Measurements from ENCODE around the gene GTF3C4. TPM values are rescaled to one million over a fixed set of nuclear protein-coding genes. Genes with fewer than 3 reads are reported as not detected.

The GTF3C4 gene
- polyA plus RNA-seq, 1 of the 3 experiments (the other 2 are of a cell fraction) = 2.8 TPM

DNA sequence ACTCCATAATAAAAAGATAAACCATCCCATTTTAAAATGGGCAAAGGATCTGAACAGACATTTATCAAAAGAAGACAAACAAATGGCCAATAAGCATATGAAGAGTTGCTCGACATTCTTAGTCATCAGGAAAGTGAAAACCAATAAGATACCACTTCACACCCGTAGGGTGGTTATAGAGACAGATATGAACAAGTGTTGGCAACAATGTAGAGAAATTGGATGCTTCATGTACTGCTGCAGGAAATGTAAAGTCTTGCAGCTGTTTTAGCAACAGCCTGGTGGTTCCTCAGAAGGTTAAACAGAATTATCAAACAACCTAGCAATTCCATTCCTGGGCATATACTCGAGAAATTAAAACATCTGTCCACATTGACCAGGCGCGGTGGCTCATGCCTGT lies 42.5 kb downstream of the GTF3C4 start:
- Histone ChIP-seq H3K27ac (ENCODE audit: low read depth in 2 of 2, low read length in 1 of 2) (no peak overlapping the region), H3K9ac (no peak overlapping the region), H2AFZ (ENCODE audit: low read depth) (no peak overlapping the region), H3K27me3 (ENCODE audit: insufficient read depth) (peaks cover 5% of the 10 kb centered on the region; the same call in 1 of the 2 replicates), H3K4me3 (ENCODE audit: low read depth in 2 of 2, low read length in 1 of 2) (no peak overlapping the region), H3K4me1 (ENCODE audit: control insufficient read depth in 1 of 2, insufficient read depth in 2 of 2, low read depth in 1 of 2, low read length in 1 of 2) (no peaks in the 10 kb centered on the region), H3K79me2 (ENCODE audit: insufficient read depth) (no peaks in the 10 kb centered on the region), H3K36me3 (replicated peaks in 1 of 2; ENCODE audit: control insufficient read depth in 1 of 2, insufficient read depth in 2 of 2, low read length in 1 of 2) (no peaks in the 10 kb centered on the region), H3K9me3 (no peaks in the 10 kb centered on the region), H3F3A (replicated peaks; ENCODE audit: insufficient read depth) (no peaks in the 10 kb centered on the region), H3K9me2 (no peaks in the 10 kb centered on the region), H4K20me1 (ENCODE audit: insufficient read depth) (no peaks in the 10 kb centered on the region), H3K4me2 (no peak overlapping the region)
- POLR2A ChIA-PET = no interaction called here
- WGBS (ENCODE audit: low lambda C conversion rate) = 57% methylated on average over 5 of the region's 5 CpGs
- TF ChIP-seq, protein P1, sequence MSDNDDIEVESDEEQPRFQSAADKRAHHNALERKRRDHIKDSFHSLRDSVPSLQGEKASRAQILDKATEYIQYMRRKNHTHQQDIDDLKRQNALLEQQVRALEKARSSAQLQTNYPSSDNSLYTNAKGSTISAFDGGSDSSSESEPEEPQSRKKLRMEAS (IDR thresholded peaks at IDR 0.05; ENCODE audit: low read depth) = no peak
- no peak for DNase-seq
- CTCF ChIA-PET = no interaction called here

- ChIA-PET CTCF (no interaction called here), POLR2A (no interaction called here)
- Histone ChIP-seq H3K4me2 (no peak overlapping the region), H3K79me2 (ENCODE audit: insufficient read depth) (no peaks in the 10 kb centered on the region), H4K20me1 (ENCODE audit: insufficient read depth) (no peaks in the 10 kb centered on the region), H3K4me1 (ENCODE audit: control insufficient read depth in 1 of 2, insufficient read depth in 2 of 2, low read depth in 1 of 2, low read length in 1 of 2) (no peaks in the 10 kb centered on the region), H3K36me3 (replicated peaks in 1 of 2; ENCODE audit: control insufficient read depth in 1 of 2, insufficient read depth in 2 of 2, low read length in 1 of 2) (no peaks in the 10 kb centered on the region), H3K9me3 (no peaks in the 10 kb centered on the region), H2AFZ (ENCODE audit: low read depth) (no peak overlapping the region), H3F3A (replicated peaks; ENCODE audit: insufficient read depth) (no peaks in the 10 kb centered on the region), H3K9me2 (no peaks in the 10 kb centered on the region), H3K27me3 (ENCODE audit: insufficient read depth) (no peaks in the 10 kb centered on the region), H3K4me3 (ENCODE audit: low read depth in 2 of 2, low read length in 1 of 2) (no peak overlapping the region), H3K27ac (ENCODE audit: low read depth in 2 of 2, low read length in 1 of 2) (no peak overlapping the region), H3K9ac (no peak overlapping the region)
- TF ChIP-seq, protein P2, sequence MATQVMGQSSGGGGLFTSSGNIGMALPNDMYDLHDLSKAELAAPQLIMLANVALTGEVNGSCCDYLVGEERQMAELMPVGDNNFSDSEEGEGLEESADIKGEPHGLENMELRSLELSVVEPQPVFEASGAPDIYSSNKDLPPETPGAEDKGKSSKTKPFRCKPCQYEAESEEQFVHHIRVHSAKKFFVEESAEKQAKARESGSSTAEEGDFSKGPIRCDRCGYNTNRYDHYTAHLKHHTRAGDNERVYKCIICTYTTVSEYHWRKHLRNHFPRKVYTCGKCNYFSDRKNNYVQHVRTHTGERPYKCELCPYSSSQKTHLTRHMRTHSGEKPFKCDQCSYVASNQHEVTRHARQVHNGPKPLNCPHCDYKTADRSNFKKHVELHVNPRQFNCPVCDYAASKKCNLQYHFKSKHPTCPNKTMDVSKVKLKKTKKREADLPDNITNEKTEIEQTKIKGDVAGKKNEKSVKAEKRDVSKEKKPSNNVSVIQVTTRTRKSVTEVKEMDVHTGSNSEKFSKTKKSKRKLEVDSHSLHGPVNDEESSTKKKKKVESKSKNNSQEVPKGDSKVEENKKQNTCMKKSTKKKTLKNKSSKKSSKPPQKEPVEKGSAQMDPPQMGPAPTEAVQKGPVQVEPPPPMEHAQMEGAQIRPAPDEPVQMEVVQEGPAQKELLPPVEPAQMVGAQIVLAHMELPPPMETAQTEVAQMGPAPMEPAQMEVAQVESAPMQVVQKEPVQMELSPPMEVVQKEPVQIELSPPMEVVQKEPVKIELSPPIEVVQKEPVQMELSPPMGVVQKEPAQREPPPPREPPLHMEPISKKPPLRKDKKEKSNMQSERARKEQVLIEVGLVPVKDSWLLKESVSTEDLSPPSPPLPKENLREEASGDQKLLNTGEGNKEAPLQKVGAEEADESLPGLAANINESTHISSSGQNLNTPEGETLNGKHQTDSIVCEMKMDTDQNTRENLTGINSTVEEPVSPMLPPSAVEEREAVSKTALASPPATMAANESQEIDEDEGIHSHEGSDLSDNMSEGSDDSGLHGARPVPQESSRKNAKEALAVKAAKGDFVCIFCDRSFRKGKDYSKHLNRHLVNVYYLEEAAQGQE (IDR thresholded peaks at IDR 0.05; ENCODE audit: low read depth, low read length) = no peak
- no peak for TF ChIP-seq GABPA (IDR thresholded peaks at IDR 0.05; ENCODE audit: low read depth)
- no peak for TF ChIP-seq RXRA (IDR thresholded peaks at IDR 0.05; ENCODE audit: borderline replicate concordance, low read depth)
- TF ChIP-seq RAD21 (IDR thresholded peaks at IDR 0.05; ENCODE audit: low read length) = no peak
- no peak for TF ChIP-seq TCF12 (IDR thresholded peaks at IDR 0.05)
- TF ChIP-seq, protein P3, sequence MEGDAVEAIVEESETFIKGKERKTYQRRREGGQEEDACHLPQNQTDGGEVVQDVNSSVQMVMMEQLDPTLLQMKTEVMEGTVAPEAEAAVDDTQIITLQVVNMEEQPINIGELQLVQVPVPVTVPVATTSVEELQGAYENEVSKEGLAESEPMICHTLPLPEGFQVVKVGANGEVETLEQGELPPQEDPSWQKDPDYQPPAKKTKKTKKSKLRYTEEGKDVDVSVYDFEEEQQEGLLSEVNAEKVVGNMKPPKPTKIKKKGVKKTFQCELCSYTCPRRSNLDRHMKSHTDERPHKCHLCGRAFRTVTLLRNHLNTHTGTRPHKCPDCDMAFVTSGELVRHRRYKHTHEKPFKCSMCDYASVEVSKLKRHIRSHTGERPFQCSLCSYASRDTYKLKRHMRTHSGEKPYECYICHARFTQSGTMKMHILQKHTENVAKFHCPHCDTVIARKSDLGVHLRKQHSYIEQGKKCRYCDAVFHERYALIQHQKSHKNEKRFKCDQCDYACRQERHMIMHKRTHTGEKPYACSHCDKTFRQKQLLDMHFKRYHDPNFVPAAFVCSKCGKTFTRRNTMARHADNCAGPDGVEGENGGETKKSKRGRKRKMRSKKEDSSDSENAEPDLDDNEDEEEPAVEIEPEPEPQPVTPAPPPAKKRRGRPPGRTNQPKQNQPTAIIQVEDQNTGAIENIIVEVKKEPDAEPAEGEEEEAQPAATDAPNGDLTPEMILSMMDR (IDR thresholded peaks at IDR 0.05) = no peak
- 37% methylated on average over 4 of the region's 4 CpGs for WGBS (ENCODE audit: low lambda C conversion rate)
- DNase-seq = no peak
These were observed 45.7 kb downstream of the GTF3C4 start for GRCh38 chr9:132716007-132716406.
